Ovary (tissue), 3 donors: ENCODE results near the gene FAM193A.

Experiments used
- CTCF ChIP-seq, 3 donors: fragments of 450-650 bp in 2 of 3; fragments of 200-600 bp in 1 of 3; IDR thresholded peaks; one replicate each; pipeline versions ENCODE4 v1.5.1 to v1.8.0; 2016 to 2022; ENCODE audit warnings: antibody characterized with exemption in 3 of 3, mild to moderate bottlenecking in 1 of 3
- EP300 ChIP-seq: sonication (generic); formaldehyde crosslinking; IDR thresholded peaks from one replicate; pipeline ENCODE4 v1.6.1; 2017; ENCODE audit warnings: antibody characterized with exemption
- POLR2A ChIP-seq: fragments of 450-650 bp; IDR thresholded peaks from one replicate; pipeline ENCODE4 v1.6.1; 2017; ENCODE audit warnings: antibody characterized with exemption, mild to moderate bottlenecking, moderate library complexity
- donor health status: DM: no; HTN: no; CAD: no.

GRCh38 chr4:2486981-2487380 is 49.5 kb upstream of the FAM193A start:
- no peak for TF ChIP-seq CTCF (IDR thresholded peaks at IDR 0.05)
- TF ChIP-seq EP300: no peak
- no peak for TF ChIP-seq POLR2A
